PC-9 (cell line): ENCODE results near the gene DPYD.

Experiments
- CTCF ChIP-seq: fragments of 200-600 bp; sonication (generic); conservative IDR thresholded peaks from 2 replicates; pipeline ENCODE4 v1.6.1; 2017; ENCODE audit warnings: mixed run types, antibody characterized with exemption, mild to moderate bottlenecking, moderate library complexity
- EZH2 ChIP-seq: fragments of 200-600 bp; sonication (generic); IDR thresholded peaks from 2 replicates; pipeline ENCODE4 v1.8.0; 2017; ENCODE audit warnings: antibody characterized with exemption, low read depth

GRCh38 chr1:97164276-97164639, 756.6 kb downstream of the DPYD start:
- TF ChIP-seq CTCF (no peak), EZH2 (no peak)
